OCI-LY7 (cell line): ENCODE measurements around the gene PTTG1. TPM values are rescaled to one million over a fixed set of nuclear protein-coding genes. Genes with fewer than 3 reads are reported as not detected.

Experiments
- BruUV-seq: library from RNA; stranded (reverse); fragments of 400-500 nt; replicated peaks from 2 replicates; lab custom pipeline; 2021; lab: Mats Ljungman, UMichigan
- CTCF ChIA-PET: fragments of 300-600 bp; sonication (Branson Sonifier 250); formaldehyde crosslinking; loops from one replicate; lab custom pipeline; 2022; ENCODE audit warnings: antibody characterized with exemption; ENCODE audit not compliant: unreplicated experiment; lab: Charles Lee
- POLR2A ChIA-PET: fragments of 300-600 bp; sonication (Branson Sonifier 250); formaldehyde crosslinking; loops from one replicate; lab custom pipeline; 2022; ENCODE audit warnings: antibody characterized with exemption; lab: Charles Lee
- DNase-seq: peaks from one replicate; pipeline ENCODE4 v3.0.0-alpha.2; 2015; ENCODE audit warnings: low spot score
- H2AFZ ChIP-seq: fragments of 200-600 bp; sonication (generic), shearing (Covaris generic); 2 replicates; pipeline ENCODE4 v1.6.1; 2014; ENCODE audit warnings: mild to moderate bottlenecking, antibody characterized with exemption, low read length, moderate library complexity
- H3K27ac ChIP-seq: fragments of 200-600 bp; sonication (generic); 2 replicates; pipeline ENCODE4 v1.5.1; 2014; ENCODE audit warnings: mixed run types, low read depth, mild to moderate bottlenecking, moderate library complexity, low read length, inconsistent platforms; ENCODE audit not compliant: poor library complexity, severe bottlenecking
- H3K36me3 ChIP-seq: fragments of 200-600 bp; sonication (generic); 2 replicates; pipeline ENCODE4 v1.6.1; 2014; ENCODE audit warnings: mild to moderate bottlenecking, antibody characterized with exemption, low read length, moderate library complexity, mixed read lengths; ENCODE audit not compliant: insufficient read depth
- H3K4me1 ChIP-seq: fragments of 200-600 bp; sonication (generic); 2 replicates; pipeline ENCODE4 v1.5.1; 2014; ENCODE audit warnings: mild to moderate bottlenecking, low read length; ENCODE audit not compliant: insufficient read depth, poor library complexity, severe bottlenecking
- H3K4me2 ChIP-seq: fragments of 200-600 bp; sonication (generic); 2 replicates; pipeline ENCODE4 v1.6.1; 2014; ENCODE audit warnings: mild to moderate bottlenecking, low read length
- H3K4me3 ChIP-seq: fragments of 200-600 bp; sonication (generic); 2 replicates; pipeline ENCODE4 v1.5.1; 2014; ENCODE audit warnings: mild to moderate bottlenecking, low read depth, low read length; ENCODE audit not compliant: poor library complexity, severe bottlenecking
- H3K79me2 ChIP-seq: fragments of 200-600 bp; sonication (generic); 2 replicates; pipeline ENCODE4 v1.6.1; 2016; ENCODE audit warnings: low read depth, mild to moderate bottlenecking, low read length, moderate library complexity, mixed read lengths; ENCODE audit not compliant: insufficient read depth
- H3K9me2 ChIP-seq: fragments of 200-600 bp; sonication (generic); 2 replicates; pipeline ENCODE4 v1.6.1; 2016; ENCODE audit warnings: mild to moderate bottlenecking, low read length, mixed read lengths; ENCODE audit not compliant: insufficient read depth
- H3K9me3 ChIP-seq: fragments of 200-600 bp; sonication (generic); 2 replicates; pipeline ENCODE4 v1.6.1; 2014; ENCODE audit warnings: mild to moderate bottlenecking, mixed run types, low read length, mixed read lengths
- H4K20me1 ChIP-seq: fragments of 200-600 bp; sonication (generic); 2 replicates; pipeline ENCODE4 v1.6.1; 2014; ENCODE audit warnings: mild to moderate bottlenecking, antibody characterized with exemption, low read length, moderate library complexity, mixed read lengths; ENCODE audit not compliant: insufficient read depth
- CTCF ChIP-seq: fragments of 200-600 bp; sonication (generic); conservative IDR thresholded peaks from 2 replicates; pipeline ENCODE4 v1.5.1; 2014; ENCODE audit warnings: mild to moderate bottlenecking, antibody characterized with exemption, low read length, moderate library complexity, mixed read lengths
- EZH2phosphoT487 ChIP-seq: fragments of 200-600 bp; sonication (generic); IDR thresholded peaks from 2 replicates; pipeline ENCODE4 v1.6.1; 2018; ENCODE audit warnings: low read depth, borderline replicate concordance, mild to moderate bottlenecking, mixed run types, antibody characterized with exemption, low read length, moderate library complexity, mixed read lengths
- intact Hi-C: fragments of 100-400 bp; cut with micrococcal nuclease; formaldehyde crosslinking; loops from one replicate; pipeline ENCODE4 v1.10.0; 2022; ENCODE audit not compliant: unreplicated experiment
- total RNA-seq, 2 experiments: library from RNA; depleted of rRNA in 1 of 2; stranded (reverse); fragments of >200 nt in 1 of 2; shearing (Covaris generic) in 1 of 2; gene quantifications; 2 replicates each; pipeline ENCODE4 v1.2.3, GENCODE V29; 2014 to 2022

Gene PTTG1
- total RNA-seq, 2 experiments from 2014 or later = 340 to 480 TPM

DNA sequence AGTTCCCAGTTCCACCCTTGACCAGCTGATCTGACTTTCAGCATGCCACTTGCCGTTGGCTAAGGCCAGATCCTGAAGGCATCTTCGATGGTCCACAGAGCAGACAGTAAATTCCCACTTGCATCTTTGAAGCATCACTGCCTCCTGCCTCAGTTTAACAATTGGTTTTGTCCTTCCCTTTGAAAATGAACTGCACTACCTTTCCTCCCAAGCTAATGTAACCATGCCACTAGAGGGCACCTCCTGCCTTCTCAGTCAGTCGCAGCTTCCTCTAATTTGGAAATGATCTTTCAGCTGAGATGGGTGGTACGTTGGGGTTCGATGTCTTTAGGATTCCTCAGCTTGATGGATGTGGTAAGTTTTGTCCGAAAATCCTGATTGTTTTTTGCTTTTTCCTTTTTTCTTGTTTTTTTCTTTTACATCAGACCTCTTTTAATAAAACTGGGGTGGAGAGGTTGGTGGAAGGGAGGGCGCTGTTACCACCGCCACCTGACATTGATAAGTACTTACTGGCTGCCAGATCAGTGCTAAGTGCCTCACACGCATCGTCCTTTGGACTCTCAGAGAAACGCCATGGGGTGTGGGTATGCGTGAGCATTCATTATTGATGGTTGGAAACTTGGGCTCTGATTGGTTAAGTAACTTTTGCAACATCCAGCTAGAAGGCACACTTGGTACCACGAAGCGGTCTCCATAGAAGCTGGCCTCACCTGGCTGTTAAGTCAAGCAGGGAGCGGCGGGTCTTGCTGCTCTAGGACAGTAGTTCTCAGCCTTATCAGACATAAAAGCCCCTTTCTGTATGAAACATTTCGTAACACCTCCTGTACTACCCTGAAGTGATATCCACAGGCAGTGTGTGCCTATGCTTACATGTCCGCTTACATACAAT lies 16.9 kb downstream of the PTTG1 start:
- Histone ChIP-seq H4K20me1 (no peaks in the 10 kb centered on the region), H3K4me1 (peaks cover 29% of the 10 kb centered on the region), H3K9me3 (no peaks in the 10 kb centered on the region), H3K27ac (no peak overlapping the region), H3K4me3 (peak overlapping the region; percentile 62), H2AFZ (peak overlapping the region; percentile 92), H3K79me2 (no peaks in the 10 kb centered on the region), H3K9me2 (no peaks in the 10 kb centered on the region), H3K4me2 (peak overlapping the region; percentile 86), H3K36me3 (no peaks in the 10 kb centered on the region)
- POLR2A ChIA-PET = interaction anchor here (0.6 to 2.2 kb wide), 10 partner anchors 9 to 71 kb away, joined by 3 to 11 read pairs (median 5); partner anchors contain the start of genes PTTG1 and SLU7
- peak; percentile 79 for DNase-seq
- peak; percentile 96 for TF ChIP-seq CTCF
- TF ChIP-seq EZH2phosphoT487 = no peak
- intact Hi-C loops = loop anchor here (1.0 to 10.0 kb wide), 6 partner anchors 22 to 349 kb away; no protein-coding TSS in a partner anchor
- BruUV-seq = no TSS peak
- CTCF ChIA-PET = interaction anchor here (0.7 to 2.4 kb wide), 9 partner anchors 13 to 71 kb away, joined by 3 to 8 read pairs (median 3); partner anchors contain the start of gene FAM200C

- intact Hi-C loops = loop anchor here (1.0 to 10.0 kb wide), 5 partner anchors 21 to 348 kb away; no protein-coding TSS in a partner anchor
- peak; percentile 89 for TF ChIP-seq CTCF
- no peak for TF ChIP-seq EZH2phosphoT487
- H3K4me1 ChIP-seq = peaks cover 23% of the 10 kb centered on the region
- peak; percentile 83 for DNase-seq
- no peaks in the 10 kb centered on the region for H3K9me3 ChIP-seq
- no TSS peak for BruUV-seq
- H3K27ac ChIP-seq = no peak overlapping the region
- H4K20me1 ChIP-seq = no peaks in the 10 kb centered on the region
- peak overlapping the region; percentile 86 for H3K4me2 ChIP-seq
- no peaks in the 10 kb centered on the region for H3K9me2 ChIP-seq
- ChIA-PET CTCF (interaction anchor here (0.6 to 2.4 kb wide), 8 partner anchors 14 to 352 kb away, joined by 3 to 9 read pairs (median 4); partner anchors contain the start of gene FAM200C), POLR2A (interaction anchor here (0.6 to 2.2 kb wide), 9 partner anchors 12 to 71 kb away, joined by 3 to 11 read pairs (median 5); partner anchors contain the start of genes PTTG1 and SLU7)
- H2AFZ ChIP-seq = peak overlapping the region; percentile 92
- H3K79me2 ChIP-seq = no peaks in the 10 kb centered on the region
- no peaks in the 10 kb centered on the region for H3K36me3 ChIP-seq
- H3K4me3 ChIP-seq = peak overlapping the region; percentile 62
Measured at GRCh38 chr5:160439205-160439600, 17.5 kb downstream of the PTTG1 start.
